ENCODE results near the gene DUS1L. TPM values are rescaled to one million over a fixed set of nuclear protein-coding genes. Genes with fewer than 3 reads are reported as not detected.

Gene DUS1L
- total and polyA plus RNA-seq, 2 experiments from 2014 or later: 66.0 to 122 TPM

GRCh38 chr17:82025401-82026107 lies 40.0 kb downstream of the DUS1L start:
- H2AFZ ChIP-seq: no peak overlapping the region
- no peak for ATAC-seq
- peaks cover 5% of the 10 kb centered on the region; the same call in 1 of the 2 replicates for H3K4me1 ChIP-seq (ENCODE audit: insufficient read depth)
- Mint-ChIP-seq H3K4me3 (no peak overlapping the region; the same call in 2 of the 3 replicates), H3K27ac (no peak overlapping the region), H3K27me3 (ENCODE audit: insufficient read depth, low read depth, poor library complexity) (peaks cover 25% of the 10 kb centered on the region), H3K36me3 (ENCODE audit: low read depth) (no peaks in the 10 kb centered on the region; the same call in 1 of the 3 replicates), H3K4me1 (peaks cover 13% of the 10 kb centered on the region), H3K9me3 (no peaks in the 10 kb centered on the region; the same call in 2 of the 3 replicates)
- H3K27ac ChIP-seq (ENCODE audit: low read depth): no peak overlapping the region
- H3K9me2 ChIP-seq (ENCODE audit: insufficient read depth): no peaks in the 10 kb centered on the region
- TF ChIP-seq CREB1 (CRISPR knock-in tag; IDR thresholded peaks at IDR 0.05; ENCODE audit: low read depth): no peak
- no peak for TF ChIP-seq EZH2phosphoT487 (IDR thresholded peaks at IDR 0.05; ENCODE audit: unreplicated experiment)
- no peak for TF ChIP-seq ZNF114 (CRISPR knock-in tag; IDR thresholded peaks at IDR 0.05)
- TF ChIP-seq EZH2 (IDR thresholded peaks at IDR 0.05; ENCODE audit: low read depth, unreplicated experiment): no peak
- TF ChIP-seq REST (IDR thresholded peaks at IDR 0.05; ENCODE audit: unreplicated experiment): no peak
- TF ChIP-seq ZNF462 (CRISPR knock-in tag; IDR thresholded peaks at IDR 0.05): no peak
- TF ChIP-seq ETS1 (IDR thresholded peaks at IDR 0.05): no peak
- no peak for TF ChIP-seq STAT1 (IDR thresholded peaks at IDR 0.05; ENCODE audit: unreplicated experiment)
- TF ChIP-seq ZNF331 (CRISPR knock-in tag; IDR thresholded peaks at IDR 0.05; ENCODE audit: low read depth): no peak
- TF ChIP-seq NANOG (IDR thresholded peaks at IDR 0.05; ENCODE audit: borderline replicate concordance): no peak
- TF ChIP-seq CTCF (conservative IDR thresholded peaks at IDR 0.05; ENCODE audit: low read depth in 2 of 2): no peak
- TF ChIP-seq JUNB (IDR thresholded peaks at IDR 0.05; ENCODE audit: unreplicated experiment): no peak
- no peak for TF ChIP-seq POLR2AphosphoS5 (IDR thresholded peaks at IDR 0.05; ENCODE audit: low read depth)
- H3K27me3 ChIP-seq (ENCODE audit: insufficient read depth): no peaks in the 10 kb centered on the region
- peaks cover 3% of the 10 kb centered on the region; the same call in 1 of the 2 replicates for H4K20me1 ChIP-seq (replicated peaks; ENCODE audit: insufficient read depth)
- no peaks in the 10 kb centered on the region for H3K36me3 ChIP-seq (ENCODE audit: insufficient read depth)
- H3K79me2 ChIP-seq (replicated peaks; ENCODE audit: insufficient read depth): peaks cover 15% of the 10 kb centered on the region
- DNase-seq (ENCODE audit: low spot score): no peak
- H3F3A ChIP-seq (replicated peaks; ENCODE audit: low read depth): peaks cover 15% of the 10 kb centered on the region
- H3K4me2 ChIP-seq: no peak overlapping the region
- H3K4me3 ChIP-seq: no peak overlapping the region

All from GM23338 (cell line).